ENCODE measurements around the gene ZNF783.

GRCh38 chr7:149240637-149241036 is 21.4 kb upstream of the ZNF783 start:
- no peak for TF ChIP-seq CTCF (IDR thresholded peaks at IDR 0.05; ENCODE audit: low read length)
- TF ChIP-seq EZH2 (IDR thresholded peaks at IDR 0.05; ENCODE audit: borderline replicate concordance, low read length): no peak

Data from OCI-LY1 (cell line).